ENCODE data around the gene ALKBH5.

The ALKBH5 gene

GRCh38 chr17:18183334-18184142 lies at the start of gene ALKBH5:
Gene ALKBH5 (plus strand): TSS chr17:18183828. CDS start chr17:18184244, 416 bp downstream.
- peak; percentile 96 for DNase-seq

GRCh38 chr17:18136357-18136756 lies 47.3 kb upstream of the ALKBH5 start:
- DNase-seq, result no peak

GRCh38 chr17:18138065-18138749 lies 45.4 kb upstream of the ALKBH5 start:
- no peak for DNase-seq

- DNase-seq, result no peak
Measured at GRCh38 chr17:18139092-18139491, 44.5 kb upstream of the ALKBH5 start.

- DNase-seq, result no peak
Measured at GRCh38 chr17:18139498-18139897, 44.1 kb upstream of the ALKBH5 start.

- DNase-seq, result no peak
Measured at GRCh38 chr17:18139949-18140348, 43.7 kb upstream of the ALKBH5 start.

- no peak for DNase-seq
Measured at GRCh38 chr17:18140648-18141047, 43.0 kb upstream of the ALKBH5 start.

- peak; percentile 25 for DNase-seq
Measured at GRCh38 chr17:18141210-18141803, 42.3 kb upstream of the ALKBH5 start.

- DNase-seq, result no peak
Measured at GRCh38 chr17:18142417-18142816, 41.2 kb upstream of the ALKBH5 start.

GRCh38 chr17:18143044-18143936 lies 40.3 kb upstream of the ALKBH5 start:
- DNase-seq, result no peak

- no peak for DNase-seq
Measured at GRCh38 chr17:18144261-18144660, 39.4 kb upstream of the ALKBH5 start.

- DNase-seq, result no peak
Measured at GRCh38 chr17:18144855-18145254, 38.8 kb upstream of the ALKBH5 start.

GRCh38 chr17:18145811-18146210 lies 37.8 kb upstream of the ALKBH5 start:
- DNase-seq, result no peak

GRCh38 chr17:18146259-18146658 lies 37.4 kb upstream of the ALKBH5 start:
- no peak for DNase-seq

GRCh38 chr17:18146980-18147379 lies 36.6 kb upstream of the ALKBH5 start:
- DNase-seq, result no peak

- DNase-seq, result no peak
Measured at GRCh38 chr17:18148586-18148985, 35.0 kb upstream of the ALKBH5 start.

- no peak for DNase-seq
Measured at GRCh38 chr17:18151290-18151689, 32.3 kb upstream of the ALKBH5 start.

GRCh38 chr17:18155179-18155578 lies 28.4 kb upstream of the ALKBH5 start:
- no peak for DNase-seq

GRCh38 chr17:18156171-18156975 lies 27.3 kb upstream of the ALKBH5 start:
- no peak for DNase-seq

GRCh38 chr17:18156976-18157280 lies 26.7 kb upstream of the ALKBH5 start:
- no peak for DNase-seq

- DNase-seq, result no peak
Measured at GRCh38 chr17:18157354-18157985, 26.2 kb upstream of the ALKBH5 start.
